C1 segment of cervical spinal cord (tissue), 14 donors: ENCODE data around the gene MYT1.

ENCODE experiments used
- DNase-seq, 14 donors: peaks; one replicate each; lab custom pipeline; 2025; lab: John Stamatoyannopoulos, UW

The MYT1 gene

DNA sequence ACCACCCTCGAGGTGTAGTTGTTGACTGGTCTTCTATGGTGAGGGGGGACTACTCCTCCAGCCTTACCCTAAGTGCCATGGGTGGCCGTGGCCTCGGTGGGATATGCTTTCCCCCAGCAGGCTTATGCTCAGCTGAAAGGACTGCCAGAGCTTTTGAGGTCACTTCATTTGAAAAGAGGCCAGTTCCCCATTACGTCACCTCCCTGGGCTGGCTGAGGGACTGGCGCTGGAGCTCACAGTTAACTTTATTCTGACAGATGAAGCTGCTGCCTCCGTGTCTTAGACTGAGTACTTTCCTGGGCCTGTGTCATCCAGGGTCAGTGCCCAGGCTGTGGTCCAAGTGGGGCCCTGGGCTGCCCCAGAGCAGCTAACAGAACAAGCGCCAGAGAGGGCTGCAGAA, 48.5 kb downstream of the MYT1 start:
- DNase-seq: peak in 7 of 14 donors; percentile 4 to 75 (median 18)

DNA sequence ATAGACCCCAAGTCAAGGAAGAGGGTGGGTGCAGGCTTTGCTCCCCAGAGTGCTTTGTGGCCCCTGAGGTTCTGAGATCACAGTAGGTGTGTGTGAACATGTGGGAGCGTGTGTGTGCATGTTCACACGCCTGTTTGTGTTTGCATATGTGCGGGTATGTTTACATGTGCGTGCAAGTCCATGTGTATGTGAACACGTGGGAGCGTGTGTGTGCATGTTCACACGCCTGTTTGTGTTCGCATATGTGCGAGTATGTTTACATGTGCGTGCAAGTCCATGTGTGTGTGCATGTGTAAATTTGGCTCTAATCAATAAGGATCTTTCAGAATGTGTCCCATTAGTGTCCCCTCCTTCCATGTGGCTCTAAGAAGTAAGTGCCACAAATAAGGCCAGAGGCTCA, 49.9 kb downstream of the MYT1 start:
- DNase-seq: no peak

DNA sequence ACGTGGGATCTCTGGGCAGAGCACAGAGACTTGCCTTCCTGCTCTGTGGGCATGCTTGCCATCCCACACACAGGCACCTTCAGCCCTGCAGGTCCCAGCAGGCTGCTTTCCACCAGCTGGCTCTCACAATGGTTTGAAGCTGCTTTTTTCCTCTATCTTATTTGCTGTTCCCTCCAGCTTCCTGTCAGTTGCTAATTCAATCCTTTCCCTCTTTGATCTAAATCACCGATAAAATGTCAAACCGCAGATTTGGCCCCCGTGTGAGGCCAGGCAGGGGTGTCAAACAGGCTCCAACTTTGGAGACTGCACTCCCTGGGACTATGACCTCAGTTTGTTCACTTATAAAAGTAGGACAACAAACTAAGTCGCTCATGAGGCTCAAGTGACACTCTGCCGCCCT, 50.7 kb downstream of the MYT1 start:
- no peak for DNase-seq

- peak in 2 of 14 donors; percentile 22 to 81 for DNase-seq
Observed at GRCh38 chr20:64216036-64216435, 51.8 kb downstream of the MYT1 start.

- DNase-seq: no peak
Observed at GRCh38 chr20:64216910-64217309, 52.7 kb downstream of the MYT1 start.

GRCh38 chr20:64217539-64218221, 53.4 kb downstream of the MYT1 start:
- no peak for DNase-seq

- no peak for DNase-seq
Observed at GRCh38 chr20:64219202-64219601, 55.0 kb downstream of the MYT1 start.

DNA sequence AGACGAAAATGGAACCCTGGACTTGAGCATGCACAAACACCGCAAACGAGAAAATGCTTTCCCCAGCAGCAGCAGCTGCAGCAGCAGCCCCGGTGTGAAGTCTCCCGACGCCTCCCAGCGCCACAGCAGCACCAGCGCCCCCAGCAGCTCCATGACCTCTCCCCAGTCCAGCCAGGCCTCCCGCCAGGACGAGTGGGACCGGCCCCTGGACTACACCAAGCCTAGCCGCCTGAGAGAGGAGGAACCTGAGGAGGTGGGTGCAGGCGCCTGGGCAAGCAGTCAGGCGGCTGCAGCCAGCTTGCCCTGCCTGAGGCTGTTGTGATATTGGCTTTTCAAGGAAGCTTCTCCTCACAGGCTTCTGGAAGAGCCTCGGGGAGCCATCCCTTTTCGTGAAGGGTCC, 55.5 kb downstream of the MYT1 start:
- DNase-seq: no peak

DNA sequence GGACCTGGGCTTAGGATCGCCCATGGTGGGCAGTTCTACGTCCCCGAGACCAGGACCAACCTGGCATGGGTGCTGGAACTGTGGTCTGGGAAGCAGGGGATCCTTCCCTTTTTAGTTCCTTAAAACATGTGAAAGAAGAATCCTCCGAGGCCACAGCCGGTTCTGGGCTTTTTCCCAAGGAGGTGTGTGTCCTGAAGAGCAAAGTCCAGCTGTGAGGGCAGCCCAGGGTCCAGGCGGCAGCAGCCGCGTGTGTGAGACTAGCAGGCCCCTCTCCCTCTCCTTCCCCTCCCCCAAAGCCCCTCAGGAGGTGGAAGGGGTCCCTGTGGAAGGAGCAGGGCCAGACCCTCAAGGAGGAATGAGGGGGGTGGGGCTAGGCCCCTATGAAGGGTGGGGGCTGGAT, 56.2 kb downstream of the MYT1 start:
- no peak for DNase-seq

DNA sequence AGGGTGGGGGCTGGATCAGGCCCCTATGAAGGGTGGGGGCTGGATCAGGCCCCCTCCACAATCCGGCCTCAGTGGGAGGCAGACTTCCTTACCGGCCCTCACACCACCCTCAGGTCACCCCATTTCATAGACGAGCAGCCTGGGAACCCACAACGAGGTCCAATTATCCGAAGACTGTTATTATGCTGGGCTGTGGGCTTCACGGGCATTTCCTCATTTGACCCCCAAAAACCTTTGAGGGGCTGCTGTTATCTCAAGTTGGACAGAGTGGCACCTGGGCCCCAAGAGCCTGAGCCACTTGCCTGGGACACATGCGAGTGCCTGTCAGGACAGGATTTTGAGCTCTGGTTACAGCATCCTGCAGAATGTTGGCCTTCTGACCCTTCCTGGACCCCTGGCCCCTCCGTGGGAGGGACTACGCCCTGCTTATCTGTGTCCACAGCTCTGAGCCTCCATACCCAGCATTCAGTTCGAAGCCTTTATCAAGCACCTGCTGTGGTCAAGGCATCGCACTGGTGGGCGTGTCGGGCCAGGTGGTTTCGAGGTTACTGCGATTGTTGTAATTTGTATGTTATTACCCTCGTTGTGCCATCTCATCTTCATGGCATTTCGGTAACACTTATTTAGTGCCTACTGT, 56.8 kb downstream of the MYT1 start:
- DNase-seq: no peak

- no peak for DNase-seq
Observed at GRCh38 chr20:64222291-64222735, 58.1 kb downstream of the MYT1 start.

DNA sequence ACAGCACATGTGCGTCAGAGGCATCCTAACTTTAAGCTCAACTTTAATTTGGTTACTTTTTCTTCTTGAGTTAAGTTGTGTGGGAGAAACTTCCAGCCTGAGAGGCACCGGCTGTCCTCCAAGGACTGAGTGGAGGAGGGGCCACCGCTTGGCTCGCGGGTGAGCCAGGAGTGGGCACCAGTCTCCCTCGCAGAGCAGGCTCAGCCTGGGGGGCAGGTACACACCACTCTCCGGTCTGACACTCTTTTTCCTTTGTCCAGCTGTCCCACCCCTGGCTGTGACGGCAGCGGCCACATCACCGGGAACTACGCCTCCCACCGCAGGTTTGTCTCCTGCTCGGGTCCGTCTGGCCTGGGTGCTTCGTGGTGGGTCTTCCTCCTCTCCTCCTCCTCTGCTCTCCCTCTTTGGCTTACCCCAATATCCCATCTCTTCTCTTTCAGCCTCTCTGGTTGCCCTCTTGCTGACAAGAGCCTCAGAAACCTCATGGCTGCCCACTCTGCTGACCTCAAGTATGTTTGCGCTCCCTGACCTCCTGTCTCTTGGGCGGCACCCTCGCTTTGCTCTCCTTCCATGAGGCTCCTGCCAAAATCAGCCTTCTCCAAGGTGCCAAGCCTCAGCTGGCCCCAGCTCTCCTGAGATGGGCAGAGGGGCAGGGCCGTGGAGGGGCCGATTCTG, 58.7 kb downstream of the MYT1 start:
- DNase-seq: peak in 1 of 14 donors; percentile 14

DNA sequence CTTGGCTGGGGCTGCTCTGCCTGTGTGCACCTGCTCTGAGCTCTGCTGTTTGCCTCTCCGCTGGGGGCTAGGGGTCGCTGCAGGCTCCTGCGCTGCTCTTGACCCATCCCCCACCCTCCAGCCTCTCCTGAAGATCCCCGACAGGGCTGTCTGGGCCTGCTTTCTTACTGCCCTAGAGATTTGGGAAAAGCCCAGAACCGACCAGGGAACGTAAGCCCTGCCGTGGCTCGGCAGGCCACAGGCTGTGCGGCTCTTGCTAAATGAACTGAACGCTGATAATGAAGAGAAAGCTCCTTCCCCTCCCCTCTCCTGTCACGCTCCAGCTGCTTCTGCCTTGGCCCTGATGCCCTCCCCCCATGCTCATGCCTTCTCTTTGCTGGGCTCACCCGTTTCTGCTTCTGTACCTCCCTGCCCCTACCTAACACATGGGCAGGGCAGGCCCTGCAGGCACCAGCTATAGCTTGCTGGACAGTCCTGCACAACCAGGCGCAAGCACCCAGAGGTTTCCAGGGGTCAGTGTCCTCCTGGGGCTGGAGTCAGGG, 59.3 kb downstream of the MYT1 start:
- DNase-seq: peak in 3 of 14 donors; percentile 12 to 29 (median 28)

- peak in 3 of 14 donors; percentile 11 to 36 (median 26) for DNase-seq
Observed at GRCh38 chr20:64224351-64225170, 60.3 kb downstream of the MYT1 start.

DNA sequence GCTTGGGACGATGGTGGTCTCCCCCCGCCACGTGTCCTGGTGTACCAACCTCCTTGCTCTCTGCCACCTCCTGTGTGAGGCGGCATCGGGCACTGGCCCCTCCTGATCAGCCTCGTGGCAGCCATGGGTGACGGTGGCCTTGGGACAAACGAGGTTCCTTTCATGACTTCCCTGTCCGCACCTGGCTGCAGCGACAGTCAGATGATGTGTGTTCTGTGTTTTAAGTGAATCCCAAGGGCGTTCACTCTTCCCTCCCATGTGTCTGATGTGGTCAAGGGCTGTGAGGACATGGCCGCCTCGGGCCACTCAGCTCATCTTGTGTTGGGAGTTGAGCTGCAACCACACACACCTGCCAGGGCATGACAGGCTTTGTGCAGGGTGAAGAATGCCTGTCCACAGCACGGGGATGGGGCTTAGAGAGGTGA, 60.9 kb downstream of the MYT1 start:
- no peak for DNase-seq

GRCh38 chr20:64225828-64226598, 61.8 kb downstream of the MYT1 start:
- no peak for DNase-seq

DNA sequence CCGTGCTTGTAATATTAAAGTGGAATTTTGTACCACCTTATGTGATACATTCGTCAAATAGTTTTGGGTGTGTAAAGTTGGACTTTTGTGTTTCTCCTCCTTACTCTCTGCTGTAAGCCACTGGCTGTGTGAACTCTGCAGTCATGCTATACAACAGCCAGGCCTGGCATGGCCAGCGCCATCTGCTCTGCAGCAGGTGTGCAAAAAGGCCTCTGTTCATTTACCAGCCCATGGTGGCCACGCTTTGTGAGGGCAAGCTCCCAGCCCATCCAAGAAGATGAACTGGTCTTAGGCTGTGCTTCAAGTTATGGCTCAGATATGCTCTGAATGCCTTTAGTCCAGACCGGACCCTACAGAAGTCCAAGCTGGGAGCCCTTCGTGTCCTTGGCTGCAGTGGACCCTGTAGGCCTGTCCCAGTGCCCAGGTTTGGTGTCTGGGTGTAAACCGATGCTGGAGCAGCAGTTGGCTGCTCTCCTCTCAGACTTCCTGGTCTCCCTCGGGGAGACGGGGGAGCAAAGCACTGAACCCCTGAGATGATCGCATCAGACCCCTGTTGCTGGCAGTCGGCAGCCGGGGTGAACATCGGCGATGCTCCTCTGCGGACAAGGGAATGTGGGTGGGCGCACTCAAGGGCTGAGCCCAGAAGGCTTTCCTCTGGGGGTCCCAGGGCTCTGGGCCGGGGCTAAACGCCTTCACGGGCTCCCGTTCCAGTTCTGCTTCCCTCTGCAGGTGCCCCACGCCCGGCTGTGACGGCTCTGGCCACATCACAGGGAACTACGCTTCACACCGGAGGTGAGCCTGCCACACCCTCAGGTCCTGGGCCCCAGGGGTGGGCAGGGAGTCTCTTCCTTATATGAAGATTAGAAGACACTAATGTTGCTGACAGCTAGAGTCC, 62.7 kb downstream of the MYT1 start:
- DNase-seq: no peak

- no peak for DNase-seq
Observed at GRCh38 chr20:64228086-64228653, 63.9 kb downstream of the MYT1 start.

GRCh38 chr20:64228751-64229506, 64.7 kb downstream of the MYT1 start:
- no peak for DNase-seq
